ACHN (cell line): Measurements from ENCODE around the gene ZFX.

Experiments
- DNase-seq: peaks from one replicate; pipeline ENCODE4 v3.0.0-alpha.2; 2015
- in situ Hi-C: cut with HindIII; loops from 2 replicates; pipeline ENCODE4 v1.10.0; 2017; ENCODE audit warnings: low sequenced_read_pairs, low pct_ligation_motif_present, low pct_unique_long_range_greater_than_20kb

The ZFX gene

GRCh38 chrX:24189490-24189889 is 40.0 kb downstream of the ZFX start:
- no peak for DNase-seq
- in situ Hi-C loops, result no loop called here

GRCh38 chrX:24190500-24191156 is 41.1 kb downstream of the ZFX start:
- DNase-seq, result no peak
- in situ Hi-C loops, result no loop called here

DNA sequence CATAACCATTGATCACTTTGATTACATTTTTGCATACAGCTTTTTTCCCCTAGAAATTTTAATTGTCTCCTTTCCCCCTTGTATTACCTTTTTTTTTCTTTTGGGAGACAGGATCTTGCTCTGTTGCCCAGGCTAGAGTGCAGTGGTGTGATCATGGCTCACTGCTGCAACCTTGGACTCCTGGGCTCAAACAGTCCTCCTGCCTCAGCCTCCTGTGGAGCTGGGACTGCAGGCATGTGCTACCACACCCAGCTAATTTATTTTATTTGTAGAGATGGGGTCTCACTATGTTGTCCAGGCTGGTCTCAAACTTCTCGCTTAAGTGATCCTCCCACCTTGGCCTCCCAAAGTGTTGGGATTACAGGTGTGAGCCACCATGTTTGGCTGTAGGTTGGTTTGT is 47.0 kb downstream of the ZFX start:
- no peak for DNase-seq
- in situ Hi-C loops, result no loop called here

DNA sequence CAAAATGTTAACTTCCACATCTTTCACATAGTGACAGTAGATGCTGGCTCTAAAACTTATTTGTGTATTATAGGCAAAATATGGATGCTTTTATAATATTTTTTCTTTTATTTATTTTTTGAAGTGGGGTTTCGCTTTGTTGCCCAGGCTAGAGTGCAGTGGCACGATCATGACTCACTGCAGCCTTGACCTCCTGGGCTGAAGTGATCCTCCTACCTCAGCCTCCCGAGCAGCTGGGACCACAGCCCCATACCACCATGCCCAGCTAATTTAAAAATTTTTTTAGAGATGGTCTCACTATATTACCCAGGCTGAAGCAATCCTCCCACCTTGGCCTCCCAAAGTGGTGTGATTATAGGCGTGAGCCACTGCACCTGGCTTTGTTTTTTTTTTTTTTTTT is 48.6 kb downstream of the ZFX start:
- DNase-seq, result no peak
- in situ Hi-C loops, result no loop called here

- no peak for DNase-seq
- in situ Hi-C loops, result no loop called here
Measured at GRCh38 chrX:24200133-24200532, 50.6 kb downstream of the ZFX start.

DNA sequence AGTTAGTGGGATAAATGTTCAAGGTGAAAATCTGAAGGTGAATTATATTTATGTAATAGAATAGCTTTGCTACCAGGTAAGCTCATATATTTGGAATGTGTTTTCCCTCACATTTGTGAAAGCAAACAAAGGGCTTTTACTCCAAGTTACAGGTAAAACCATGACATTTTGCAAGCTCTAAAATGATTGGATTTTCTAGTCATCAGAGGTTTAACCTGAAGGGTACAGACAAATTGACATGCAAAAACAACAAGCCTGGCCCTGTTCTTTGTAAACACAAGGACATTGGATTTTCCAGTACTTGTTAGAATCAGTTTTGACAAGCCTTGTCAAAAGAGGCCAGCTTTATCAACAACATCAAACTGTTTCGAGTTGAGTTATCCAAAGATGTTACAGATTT is 51.7 kb downstream of the ZFX start:
- in situ Hi-C loops, result no loop called here
- DNase-seq, result no peak

- in situ Hi-C loops, result no loop called here
- DNase-seq, result no peak
Measured at GRCh38 chrX:24202465-24203031, 53.0 kb downstream of the ZFX start.

- in situ Hi-C loops, result no loop called here
- no peak for DNase-seq
Measured at GRCh38 chrX:24203072-24203808, 53.7 kb downstream of the ZFX start.

DNA sequence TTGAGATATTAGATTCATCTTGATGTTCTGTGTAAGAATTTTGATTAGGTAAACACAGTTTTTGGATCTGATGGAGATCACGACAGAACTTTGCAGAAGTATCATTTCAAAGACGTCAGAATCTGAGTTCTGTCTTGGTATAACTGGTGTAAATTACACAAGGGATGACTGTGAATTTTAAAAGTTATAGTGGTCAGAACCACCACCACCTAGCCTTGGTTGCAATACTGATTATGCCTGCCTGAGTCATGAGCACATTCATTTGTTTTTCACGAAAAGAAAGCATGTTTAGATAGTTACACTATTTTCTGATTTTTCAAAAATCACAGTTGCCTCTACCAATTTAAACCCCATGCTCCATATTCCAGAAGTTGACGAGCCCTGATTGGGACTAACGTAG is 54.8 kb downstream of the ZFX start:
- DNase-seq, result no peak
- in situ Hi-C loops, result no loop called here

DNA sequence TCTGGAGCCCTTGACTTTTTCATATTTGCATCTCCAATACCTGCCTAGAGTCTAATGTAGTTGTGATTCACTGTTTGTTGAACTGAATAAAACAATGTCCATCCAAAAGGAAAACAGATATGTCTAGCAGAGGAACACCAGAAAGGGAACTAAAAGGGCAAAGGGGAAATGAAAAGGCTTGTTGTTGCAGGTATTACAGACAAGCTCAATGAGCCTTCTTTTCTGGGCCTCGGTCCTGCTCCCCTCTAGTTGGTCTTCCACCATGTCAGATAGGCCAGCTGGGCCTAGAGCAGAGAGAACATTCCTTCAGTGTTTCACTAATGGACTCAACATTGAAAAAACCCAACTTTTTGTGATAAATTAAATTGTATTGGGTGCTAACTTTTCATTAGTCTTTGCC is 55.4 kb downstream of the ZFX start:
- in situ Hi-C loops, result no loop called here
- DNase-seq, result no peak

DNA sequence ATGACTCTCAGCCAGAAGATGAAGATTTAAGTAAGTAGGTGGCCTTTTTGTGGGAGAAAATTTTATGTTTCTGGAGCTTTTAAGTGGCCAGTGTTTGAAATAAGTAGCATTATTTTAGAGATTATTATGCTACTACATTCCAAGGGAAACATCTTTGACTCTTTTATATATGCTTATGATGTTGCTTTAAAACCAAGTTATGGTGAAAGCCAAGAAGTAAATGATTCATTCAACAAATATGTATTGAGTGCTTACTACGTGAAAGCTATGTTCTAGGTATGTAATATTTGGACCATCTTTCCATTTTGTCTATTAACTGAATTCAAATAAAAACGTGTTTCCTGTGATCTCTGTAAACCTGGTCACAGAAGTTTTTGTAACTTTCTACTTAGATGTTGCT is 58.3 kb downstream of the ZFX start:
- in situ Hi-C loops, result no loop called here
- DNase-seq, result no peak

DNA sequence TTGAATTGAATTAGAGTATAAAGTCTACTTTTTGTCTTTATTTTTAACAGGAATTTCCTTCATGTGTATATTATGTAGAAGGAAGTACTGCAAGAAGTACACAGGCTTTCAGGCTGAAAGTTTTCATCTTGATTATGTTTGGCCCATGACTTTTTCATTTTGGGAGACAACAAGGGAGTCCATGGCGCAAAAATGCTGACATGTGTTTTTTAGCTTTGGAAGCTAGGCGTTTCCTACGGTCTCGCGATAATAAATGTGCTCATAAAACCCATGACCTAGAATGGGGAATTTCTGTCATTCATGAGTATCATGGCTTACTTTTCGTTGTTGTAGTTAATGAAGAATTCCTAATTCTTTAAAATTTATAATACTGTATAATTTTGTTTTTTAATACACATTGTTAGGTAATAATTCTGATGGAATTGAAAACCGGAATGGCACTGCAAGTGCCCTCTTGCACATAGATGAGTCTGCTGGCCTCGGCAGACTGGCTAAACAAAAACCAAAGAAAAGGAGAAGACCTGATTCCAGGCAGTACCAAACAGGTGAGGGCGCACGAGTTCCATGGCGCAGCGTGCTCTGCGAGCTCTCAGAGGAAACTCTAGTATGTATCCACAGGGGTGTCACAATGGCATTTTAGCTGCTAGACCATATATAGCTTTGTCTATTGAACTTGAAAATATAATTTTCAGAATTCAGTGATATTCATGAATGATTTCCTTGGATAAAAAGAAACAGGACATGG is 59.1 kb downstream of the ZFX start:
- in situ Hi-C loops, result no loop called here

DNA sequence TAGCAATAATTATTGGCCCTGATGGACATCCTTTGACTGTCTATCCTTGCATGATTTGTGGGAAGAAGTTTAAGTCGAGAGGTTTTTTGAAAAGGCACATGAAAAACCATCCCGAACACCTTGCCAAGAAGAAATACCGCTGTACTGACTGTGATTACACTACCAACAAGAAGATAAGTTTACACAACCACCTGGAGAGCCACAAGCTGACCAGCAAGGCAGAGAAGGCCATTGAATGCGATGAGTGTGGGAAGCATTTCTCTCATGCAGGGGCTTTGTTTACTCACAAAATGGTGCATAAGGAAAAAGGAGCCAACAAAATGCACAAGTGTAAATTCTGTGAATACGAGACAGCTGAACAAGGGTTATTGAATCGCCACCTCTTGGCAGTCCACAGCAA is 60.7 kb downstream of the ZFX start:
- in situ Hi-C loops, result no loop called here
- no peak for DNase-seq

More for the DNA sequence above, 59.1 kb downstream of the ZFX start:
- no peak for DNase-seq

DNA sequence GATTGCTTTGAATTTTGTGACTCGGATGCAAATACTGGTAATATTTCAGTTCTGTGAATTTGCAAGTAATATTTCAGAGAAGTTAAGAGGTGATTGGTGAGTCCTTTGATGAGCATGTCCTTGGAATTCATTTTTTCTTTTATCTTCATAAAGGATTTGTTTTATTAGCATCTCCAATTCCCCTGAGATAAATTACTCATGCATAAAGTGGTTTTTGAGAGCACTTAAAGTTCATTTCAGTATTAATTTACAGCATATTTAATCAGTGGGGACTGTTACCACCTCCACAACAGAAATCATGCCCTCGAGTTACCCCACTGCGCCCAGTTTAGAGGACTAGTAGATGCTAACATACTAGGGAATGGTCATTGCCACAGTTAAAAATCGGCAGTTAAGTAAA is 65.0 kb downstream of the ZFX start:
- DNase-seq, result no peak
- in situ Hi-C loops, result no loop called here

DNA sequence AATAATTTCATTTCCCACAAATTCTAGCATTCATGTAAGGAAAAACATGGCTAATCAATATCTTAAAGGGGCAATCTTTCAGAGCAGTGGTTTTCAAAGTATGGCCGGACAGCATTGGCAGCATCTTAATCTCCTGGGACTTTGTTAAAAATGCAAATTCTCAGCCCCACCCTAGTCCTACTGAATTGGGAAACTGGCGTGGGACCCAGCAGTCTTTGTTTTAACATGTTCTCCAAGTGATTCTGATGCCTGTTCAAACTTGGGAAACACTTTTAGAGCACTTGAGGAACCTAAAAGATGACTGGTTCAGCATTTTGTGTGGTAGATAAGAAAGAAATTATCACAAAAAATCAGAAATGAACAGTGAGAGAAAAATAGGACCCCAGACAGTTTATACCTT is 65.7 kb downstream of the ZFX start:
- DNase-seq, result no peak
- in situ Hi-C loops, result no loop called here

GRCh38 chrX:24216037-24216436 is 66.5 kb downstream of the ZFX start:
- no peak for DNase-seq
- in situ Hi-C loops, result no loop called here

GRCh38 chrX:24216827-24217226 is 67.3 kb downstream of the ZFX start:
- no peak for DNase-seq
- in situ Hi-C loops, result no loop called here

- in situ Hi-C loops, result no loop called here
- DNase-seq, result no peak
Measured at GRCh38 chrX:24219320-24219719, 69.8 kb downstream of the ZFX start.

GRCh38 chrX:24221872-24222271 is 72.3 kb downstream of the ZFX start:
- in situ Hi-C loops, result no loop called here

More at GRCh38 chrX:24221872-24222271, 72.3 kb downstream of the ZFX start:
- no peak for DNase-seq
